Measurements from ENCODE around the gene NYNRIN. TPM values are rescaled to one million over a fixed set of nuclear protein-coding genes. Genes with fewer than 3 reads are reported as not detected.

Gene NYNRIN
- total and polyA plus RNA-seq, 2 of the 8 experiments (the other 6 are each of a cell fraction or from before 2014, with no cell fraction given): 15.2 to 18.3 TPM

DNA sequence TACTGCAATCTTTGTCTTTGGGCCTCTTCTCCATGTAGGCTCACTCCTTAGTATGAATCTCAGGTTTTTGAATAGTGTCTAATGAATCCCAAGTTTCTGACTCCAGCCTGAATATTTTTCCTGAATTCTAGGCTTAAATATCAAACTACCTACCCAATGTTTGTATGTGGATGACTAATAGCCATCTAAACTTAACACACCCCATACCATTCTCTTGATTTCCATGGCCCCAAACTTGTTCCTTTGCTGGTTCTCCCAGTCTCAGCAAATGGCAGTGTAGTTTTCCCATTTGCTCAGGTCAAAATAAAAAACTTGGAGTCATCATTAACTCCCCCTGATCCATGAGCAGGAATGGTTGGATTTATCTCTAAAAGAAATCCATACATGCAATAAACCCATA lies 62.5 kb downstream of the NYNRIN start:
- Histone ChIP-seq H3K4me3 (ENCODE audit: extremely low read depth in 1 of 4, insufficient read depth in 2 of 4, low read depth in 3 of 4, low read length in 4 of 4) (no peak overlapping the region), H2BK15ac (ENCODE audit: low read length) (no peak overlapping the region), H3K4me1 (replicated peaks in 1 of 4; ENCODE audit: control insufficient read depth in 3 of 4, insufficient read depth in 4 of 4, low read length in 3 of 4) (no peaks in the 10 kb centered on the region), H3K23ac (ENCODE audit: insufficient read length) (no peak overlapping the region), H3K4me2 (ENCODE audit: insufficient read depth in 1 of 2, low read depth in 2 of 2, low read length in 2 of 2) (no peak overlapping the region), H4K5ac (ENCODE audit: insufficient read length, low read depth, low read length) (no peak overlapping the region), H3K79me1 (ENCODE audit: low read depth, low read length) (no peaks in the 10 kb centered on the region), H3K27me3 (replicated peaks in 1 of 4; ENCODE audit: control insufficient read depth in 3 of 4, extremely low read depth in 1 of 4, insufficient read depth in 3 of 4, low read length in 3 of 4) (no peaks in the 10 kb centered on the region), H3K56ac (replicated peaks; ENCODE audit: insufficient read length, low read depth, low read length) (no peak overlapping the region), H2BK120ac (replicated peaks; ENCODE audit: low read depth, low read length) (no peak overlapping the region), H4K20me1 (replicated peaks in 1 of 2; ENCODE audit: control insufficient read depth in 1 of 2, insufficient read depth in 2 of 2, low read length in 2 of 2) (no peaks in the 10 kb centered on the region), H3K18ac (ENCODE audit: extremely low read depth, low read length) (no peak overlapping the region), H2BK12ac (ENCODE audit: low read depth, low read length) (no peak overlapping the region), H4K91ac (replicated peaks; ENCODE audit: insufficient read length, low read length) (no peak overlapping the region), H3K9ac (replicated peaks in 1 of 4; ENCODE audit: extremely low read depth in 1 of 4, low read depth in 3 of 4, low read length in 3 of 4) (no peak overlapping the region), H3K4ac (replicated peaks; ENCODE audit: insufficient read length, low read depth, low read length) (no peak overlapping the region), H3K9me3 (ENCODE audit: insufficient read depth in 2 of 2, low read depth in 1 of 2, low read length in 1 of 2) (no peaks in the 10 kb centered on the region), H2BK5ac (ENCODE audit: low read depth, low read length) (no peak overlapping the region), H3K23me2 (ENCODE audit: low read depth, low read length) (no peaks in the 10 kb centered on the region), H3K79me2 (ENCODE audit: control insufficient read depth in 1 of 2, insufficient read depth in 2 of 2, low read length in 2 of 2) (no peaks in the 10 kb centered on the region), H2AFZ (ENCODE audit: low read length) (no peak overlapping the region), H2AK5ac (ENCODE audit: low read depth, low read length) (no peak overlapping the region), H3K14ac (ENCODE audit: insufficient read length) (no peak overlapping the region), H3K36me3 (ENCODE audit: control insufficient read depth in 2 of 4, insufficient read depth in 4 of 4, low read length in 3 of 4) (no peaks in the 10 kb centered on the region), H4K8ac (ENCODE audit: extremely low read depth, insufficient read depth, low read length) (no peak overlapping the region), H3K27ac (ENCODE audit: low read depth, low read length) (no peak overlapping the region), H2BK20ac (ENCODE audit: low read length) (no peak overlapping the region)
- CTCF ChIA-PET (ENCODE audit: partially characterized antibody): no interaction called here
- POLR2A ChIA-PET (ENCODE audit: partially characterized antibody): no interaction called here
- DNase-seq (ENCODE audit: low read depth in 1 of 2, low spot score in 2 of 2): no peak
- no peak for FAIRE-seq
- no peak for TF ChIP-seq POU5F1 (IDR thresholded peaks at IDR 0.05; ENCODE audit: low read depth, low read length)
- no peak for TF ChIP-seq SP1 (IDR thresholded peaks at IDR 0.05; ENCODE audit: low read depth, low read length)
- TF ChIP-seq KDM5A (IDR thresholded peaks at IDR 0.05; ENCODE audit: low read length): no peak
- TF ChIP-seq, protein P1, sequence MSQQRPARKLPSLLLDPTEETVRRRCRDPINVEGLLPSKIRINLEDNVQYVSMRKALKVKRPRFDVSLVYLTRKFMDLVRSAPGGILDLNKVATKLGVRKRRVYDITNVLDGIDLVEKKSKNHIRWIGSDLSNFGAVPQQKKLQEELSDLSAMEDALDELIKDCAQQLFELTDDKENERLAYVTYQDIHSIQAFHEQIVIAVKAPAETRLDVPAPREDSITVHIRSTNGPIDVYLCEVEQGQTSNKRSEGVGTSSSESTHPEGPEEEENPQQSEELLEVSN (IDR thresholded peaks at IDR 0.05): no peak
- no peak for TF ChIP-seq MAFK (IDR thresholded peaks at IDR 0.05; ENCODE audit: low read depth, low read length)
- no peak for TF ChIP-seq SP4 (IDR thresholded peaks at IDR 0.05; ENCODE audit: low read length)
- TF ChIP-seq CTBP2 (IDR thresholded peaks at IDR 0.05; ENCODE audit: borderline replicate concordance, insufficient read depth, insufficient read length, low read length): no peak
- no peak for TF ChIP-seq HDAC6 (IDR thresholded peaks at IDR 0.05; ENCODE audit: low read depth, low read length)
- TF ChIP-seq EP300 (IDR thresholded peaks at IDR 0.05; ENCODE audit: borderline replicate concordance in 1 of 2, low read depth in 2 of 2, low read length in 2 of 2): no peak
- TF ChIP-seq CBX5 (IDR thresholded peaks at IDR 0.05; ENCODE audit: low read depth, low read length): no peak
- no peak for TF ChIP-seq RNF2 (IDR thresholded peaks at IDR 0.05; ENCODE audit: borderline replicate concordance, low read depth, low read length, missing control alignments, poor library complexity, severe bottlenecking)
- no peak for TF ChIP-seq PHF8 (conservative IDR thresholded peaks at IDR 0.05; ENCODE audit: low read depth, low read length)
- TF ChIP-seq RFX5 (IDR thresholded peaks at IDR 0.05; ENCODE audit: borderline replicate concordance, low read depth, low read length): no peak
- no peak for TF ChIP-seq GABPA (IDR thresholded peaks at IDR 0.05; ENCODE audit: borderline replicate concordance, insufficient read depth, low read length)
- no peak for TF ChIP-seq EZH2 (IDR thresholded peaks at IDR 0.05; ENCODE audit: low read depth, low read length, severe bottlenecking)

Data from H1 (cell line).